ENCODE results near the gene NPAS2. TPM values are rescaled to one million over a fixed set of nuclear protein-coding genes. Genes with fewer than 3 reads are reported as not detected.

NPAS2 gene
- polyA plus RNA-seq, 1 experiment = 13.5 TPM

- POLR2A ChIA-PET = no interaction called here
- CTCF ChIA-PET = no interaction called here
These were observed 7.4 kb upstream of the NPAS2 start for GRCh38 chr2:100812573-100812972.

DNA sequence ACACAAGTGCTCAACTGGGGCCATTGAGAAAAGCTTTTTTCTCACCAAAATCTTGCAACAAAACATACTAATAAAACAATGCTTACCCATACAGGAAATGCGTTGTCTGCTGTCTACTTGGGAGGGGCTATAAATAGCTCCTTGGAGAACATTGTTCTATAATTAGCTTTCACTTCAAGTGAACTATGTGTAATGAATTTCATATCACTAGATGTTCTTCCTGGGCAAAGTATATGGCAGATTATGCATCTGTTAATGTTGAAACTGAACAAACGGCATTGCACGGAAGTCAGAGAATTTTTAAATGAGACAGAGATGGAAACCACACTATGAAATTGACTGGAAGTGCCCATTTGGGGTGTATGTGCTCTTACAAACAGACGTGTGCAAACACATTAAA is 6.4 kb upstream of the NPAS2 start:
- TF ChIP-seq CTCF (IDR thresholded peaks at IDR 0.05; ENCODE audit: low read depth, low read length) = no peak
- no peak for DNase-seq (ENCODE audit: low read depth, low spot score)
- Histone ChIP-seq H3K27ac (ENCODE audit: low read depth, low read length) (no peak overlapping the region), H3K9me3 (ENCODE audit: control insufficient read depth, insufficient read depth, low read length) (no peaks in the 10 kb centered on the region; the same call in 1 of the 2 replicates), H3K4me3 (ENCODE audit: low read depth, low read length) (no peak overlapping the region), H3K27me3 (ENCODE audit: control insufficient read depth, insufficient read depth, low read length) (peaks cover 2% of the 10 kb centered on the region)
- ChIA-PET CTCF (interaction anchor here (0.6 to 1.0 kb wide), 2 partner anchors 83 to 164 kb away, joined by 3 to 5 read pairs; no protein-coding TSS in a partner anchor), POLR2A (no interaction called here)

More at GRCh38 chr2:100812573-100812972, 7.4 kb upstream of the NPAS2 start:
- TF ChIP-seq CTCF (IDR thresholded peaks at IDR 0.05; ENCODE audit: low read depth, low read length) = no peak
- no peaks in the 10 kb centered on the region for H3K9me3 ChIP-seq (ENCODE audit: control insufficient read depth, insufficient read depth, low read length)
- H3K4me3 ChIP-seq (ENCODE audit: low read depth, low read length) = no peak overlapping the region
- peaks cover 4% of the 10 kb centered on the region for H3K27me3 ChIP-seq (ENCODE audit: control insufficient read depth, insufficient read depth, low read length)
- no peak overlapping the region for H3K27ac ChIP-seq (ENCODE audit: low read depth, low read length)
- no peak for DNase-seq (ENCODE audit: low read depth, low spot score)

- CTCF ChIA-PET = interaction anchor here (1.0 kb wide), 1 partner anchor 84 kb away, joined by 3 read pairs; no protein-coding TSS in a partner anchor
- TF ChIP-seq CTCF (IDR thresholded peaks at IDR 0.05; ENCODE audit: low read depth, low read length) = no peak
- Histone ChIP-seq H3K27ac (ENCODE audit: low read depth, low read length) (no peak overlapping the region), H3K4me3 (ENCODE audit: low read depth, low read length) (no peak overlapping the region), H3K9me3 (ENCODE audit: control insufficient read depth, insufficient read depth, low read length) (no peaks in the 10 kb centered on the region; the same call in 1 of the 2 replicates), H3K27me3 (ENCODE audit: control insufficient read depth, insufficient read depth, low read length) (peaks cover 1% of the 10 kb centered on the region)
- POLR2A ChIA-PET = no interaction called here
- no peak for DNase-seq (ENCODE audit: low read depth, low spot score)
These were observed 5.9 kb upstream of the NPAS2 start for GRCh38 chr2:100814043-100814442.

- ChIA-PET CTCF (no interaction called here), POLR2A (no interaction called here)
- Histone ChIP-seq H3K4me3 (ENCODE audit: low read depth, low read length) (no peak overlapping the region), H3K27ac (ENCODE audit: low read depth, low read length) (no peak overlapping the region), H3K27me3 (ENCODE audit: control insufficient read depth, insufficient read depth, low read length) (no peaks in the 10 kb centered on the region), H3K9me3 (ENCODE audit: control insufficient read depth, insufficient read depth, low read length) (no peaks in the 10 kb centered on the region; the same call in 1 of the 2 replicates)
- no peak for TF ChIP-seq CTCF (IDR thresholded peaks at IDR 0.05; ENCODE audit: low read depth, low read length)
- DNase-seq (ENCODE audit: low read depth, low spot score) = no peak
These were observed 5.5 kb upstream of the NPAS2 start for GRCh38 chr2:100814453-100814852.

DNA sequence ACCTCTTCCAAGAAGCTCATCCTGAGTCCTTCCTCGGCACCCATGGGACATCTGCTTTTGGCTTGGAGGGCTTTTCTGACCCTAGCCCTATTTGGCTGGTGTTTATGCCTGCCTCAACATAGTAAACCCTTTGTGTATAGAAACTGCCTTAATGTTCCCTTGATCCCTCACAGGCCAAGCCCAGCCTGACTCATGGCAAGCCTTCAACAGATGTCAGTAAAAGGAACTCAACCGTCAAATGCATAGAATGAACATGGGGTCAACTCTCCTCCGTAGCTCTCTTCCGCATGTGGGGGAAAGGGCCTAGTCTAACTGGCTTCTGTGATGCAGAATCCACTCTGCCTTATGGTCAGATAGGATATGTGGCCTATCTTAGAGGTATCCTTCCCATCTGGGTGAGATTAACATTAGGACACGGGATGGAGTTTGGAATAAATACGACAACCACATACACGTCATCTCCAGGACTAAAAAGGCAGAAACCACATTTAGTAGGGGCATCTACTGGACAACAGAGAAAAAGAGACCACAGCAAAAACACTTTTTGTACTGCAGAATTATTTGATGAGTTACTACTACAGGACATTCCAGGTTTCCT is 2.5 kb upstream of the NPAS2 start:
- no peak for TF ChIP-seq CTCF (IDR thresholded peaks at IDR 0.05; ENCODE audit: low read depth, low read length)
- no peak for DNase-seq (ENCODE audit: low read depth, low spot score)
- ChIA-PET CTCF (interaction anchor here (0.6 to 0.8 kb wide), 3 partner anchors 9 to 25 kb away, joined by 3 to 4 read pairs (median 3); no protein-coding TSS in a partner anchor), POLR2A (interaction anchor here (1.3 to 1.4 kb wide), 2 partner anchors 40 to 184 kb away, joined by 4 to 5 read pairs; partner anchors contain the start of gene RPL31)
- Histone ChIP-seq H3K27me3 (ENCODE audit: control insufficient read depth, insufficient read depth, low read length) (no peaks in the 10 kb centered on the region), H3K9me3 (ENCODE audit: control insufficient read depth, insufficient read depth, low read length) (no peaks in the 10 kb centered on the region; the same call in 1 of the 2 replicates), H3K4me3 (ENCODE audit: low read depth, low read length) (no peak overlapping the region), H3K27ac (ENCODE audit: low read depth, low read length) (no peak overlapping the region)

All from AG04450 (cell line).